HG02973 (cell line): ENCODE results near the gene ARL5B.

Experiments used
- ATAC-seq: cut with Tn5 transposase; IDR thresholded peaks from one replicate; pipeline ENCODE4 v1.9.1; 2021; ENCODE audit warnings: moderate library complexity; ENCODE audit not compliant: unreplicated experiment

ARL5B gene

DNA sequence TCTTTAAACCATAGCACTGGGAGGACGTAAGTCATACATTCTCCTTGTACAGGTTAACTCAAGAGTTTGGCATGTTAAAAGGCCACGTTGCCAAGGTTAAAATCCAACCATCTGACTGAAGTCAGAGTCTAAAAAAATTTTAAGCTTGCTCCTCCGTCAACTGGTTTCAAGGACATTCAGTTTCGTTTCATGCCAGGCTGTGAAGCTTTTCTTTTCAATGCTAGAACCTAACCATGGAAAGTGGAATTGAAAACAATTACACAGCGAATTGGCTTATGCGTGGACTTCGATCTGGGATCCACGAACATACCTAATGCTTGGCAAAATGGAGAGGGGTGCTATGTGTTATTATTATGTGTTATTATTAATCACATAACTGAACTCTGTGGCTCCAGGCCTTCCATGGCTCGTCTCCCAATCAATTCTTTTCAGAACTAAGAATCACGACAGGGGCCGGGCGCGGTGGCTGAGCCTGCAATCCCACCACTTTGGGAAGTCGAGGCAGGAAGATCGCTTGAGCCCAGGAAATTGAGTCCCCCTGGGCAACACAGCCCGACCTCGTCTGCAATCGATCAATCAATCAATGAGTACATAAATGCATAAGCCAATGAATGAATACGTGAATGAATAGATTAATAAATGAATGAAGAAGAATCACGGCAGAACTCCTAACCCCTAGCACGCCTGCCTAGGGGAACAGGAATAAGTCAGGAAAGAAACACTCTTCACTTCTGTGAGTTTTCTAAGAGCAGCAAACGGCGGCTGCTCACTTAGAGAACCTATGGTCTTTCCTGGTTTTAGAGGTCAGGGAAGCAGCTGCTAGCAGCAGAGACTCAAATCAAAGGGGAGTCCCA is 733 bp upstream of the ARL5B start:
- ATAC-seq = no peak

GRCh38 chr10:18659819-18660535 is 746 bp downstream of the ARL5B start:
- ATAC-seq = peak; percentile 14

- no peak for ATAC-seq
Measured at GRCh38 chr10:18660816-18661431, 1.7 kb downstream of the ARL5B start.

GRCh38 chr10:18664841-18665478 is 5.7 kb downstream of the ARL5B start:
- ATAC-seq = no peak

GRCh38 chr10:18665815-18666558 is 6.8 kb downstream of the ARL5B start:
- ATAC-seq = no peak

GRCh38 chr10:18666810-18667209 is 7.6 kb downstream of the ARL5B start:
- ATAC-seq = no peak

- no peak for ATAC-seq
Measured at GRCh38 chr10:18668026-18668425, 8.8 kb downstream of the ARL5B start.

DNA sequence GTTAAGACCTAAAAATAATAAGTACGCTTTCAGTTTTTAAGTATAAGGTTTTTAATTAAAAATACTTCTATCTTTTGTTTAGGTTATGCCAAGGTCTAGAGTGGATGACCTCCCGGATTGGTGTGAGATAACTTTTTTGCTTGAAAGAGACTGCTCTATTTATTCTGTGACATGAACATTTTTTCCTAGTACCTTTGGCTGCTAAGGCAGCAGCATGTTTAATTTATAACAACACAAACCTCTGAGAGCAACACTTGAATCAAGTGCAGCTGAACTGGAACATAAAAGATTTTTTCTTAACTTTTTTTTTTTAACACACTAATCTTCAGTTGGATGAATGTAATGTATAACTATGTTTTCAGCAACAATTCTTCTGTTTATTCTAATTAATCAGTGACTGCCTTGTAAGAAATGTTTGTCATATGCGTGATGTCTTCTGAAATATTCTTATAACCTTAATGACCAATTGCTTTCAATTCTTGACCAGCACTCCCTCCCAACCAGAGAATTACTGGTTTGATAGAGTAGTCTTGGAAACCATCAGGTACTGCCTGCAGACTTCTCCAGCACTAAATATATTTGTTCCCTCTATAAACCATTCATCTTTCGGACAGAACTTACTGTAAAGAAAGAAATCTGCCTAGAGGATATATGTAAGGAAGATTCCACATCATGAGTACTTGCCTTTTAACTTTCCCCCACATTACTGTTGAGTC is 16.0 kb downstream of the ARL5B start:
- no peak for ATAC-seq

DNA sequence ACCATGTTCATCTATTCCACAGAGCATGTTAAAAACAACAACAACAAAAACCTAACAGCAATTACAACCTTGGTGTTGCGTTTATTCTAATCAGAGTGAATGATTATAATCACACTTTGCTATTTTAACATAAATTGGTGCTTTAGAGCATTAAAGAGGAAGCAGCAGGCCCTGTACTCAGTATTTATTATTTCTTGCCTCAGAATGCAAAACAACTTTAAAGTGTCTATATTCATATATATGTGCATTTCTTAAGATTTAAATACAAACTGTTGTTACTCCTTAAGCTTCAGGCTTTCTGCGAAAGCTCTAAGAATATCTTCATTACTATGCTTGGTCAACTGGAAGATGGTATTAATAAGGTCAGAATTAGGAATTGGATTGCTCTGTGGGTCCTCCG is 21.5 kb downstream of the ARL5B start:
- ATAC-seq = no peak

DNA sequence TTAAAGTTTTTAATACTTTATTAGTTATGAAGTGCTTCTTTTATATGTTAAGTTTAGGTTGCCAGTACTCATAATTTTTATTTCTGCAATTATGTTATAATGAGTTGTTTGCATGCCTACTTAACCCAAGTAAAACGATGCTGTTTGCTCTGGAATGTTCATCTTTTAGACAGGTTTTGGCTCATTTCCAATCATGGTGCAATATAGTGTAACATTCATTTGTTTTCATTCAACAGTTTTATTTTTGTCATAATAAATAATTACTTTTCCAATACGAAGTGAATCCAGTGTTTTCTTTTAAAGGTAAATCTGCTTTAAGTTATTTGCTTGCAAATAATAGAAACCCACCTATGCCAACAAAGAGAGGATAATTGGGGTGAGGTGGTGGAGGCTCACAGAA is 22.1 kb downstream of the ARL5B start:
- ATAC-seq = no peak

DNA sequence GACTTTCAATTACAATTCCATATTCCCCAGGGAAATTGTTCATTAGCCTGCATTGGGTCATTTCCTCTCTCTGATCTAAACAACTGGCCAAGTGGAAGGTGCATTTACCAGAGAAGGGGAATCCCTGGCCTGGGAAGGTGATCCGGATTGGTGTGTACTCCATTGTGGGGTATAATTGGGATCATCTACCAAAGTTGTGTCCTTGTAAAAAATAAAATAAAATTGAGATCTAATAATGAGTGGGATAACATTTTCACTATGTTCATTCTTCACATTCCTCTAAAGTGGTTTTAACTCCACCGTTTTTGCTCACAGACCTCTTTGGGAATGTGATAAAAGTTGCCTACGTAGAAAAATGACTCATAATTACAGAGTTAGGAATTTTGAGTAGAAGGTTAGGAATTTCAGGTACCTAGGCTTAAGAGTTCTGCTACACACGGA is 22.8 kb downstream of the ARL5B start:
- no peak for ATAC-seq

DNA sequence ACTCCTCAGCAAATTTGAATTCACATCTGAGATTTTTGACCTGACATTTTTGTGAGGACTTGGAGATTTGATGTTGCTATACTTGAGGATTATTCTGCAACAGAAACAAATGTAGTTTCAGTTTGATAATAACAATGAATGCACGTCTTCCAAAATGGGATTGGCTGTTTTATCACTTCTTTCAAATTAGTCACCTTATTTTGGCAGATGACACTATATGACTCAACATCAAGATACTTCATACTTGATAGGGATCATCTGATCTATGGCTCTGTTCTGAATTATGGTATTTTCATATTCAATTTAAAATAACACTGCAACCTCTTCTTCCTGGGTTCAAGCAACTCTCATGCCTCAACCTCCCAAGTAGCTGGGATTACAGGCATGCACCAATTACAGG is 24.2 kb downstream of the ARL5B start:
- no peak for ATAC-seq

GRCh38 chr10:18684416-18684815 is 25.2 kb downstream of the ARL5B start:
- no peak for ATAC-seq

GRCh38 chr10:18684953-18685352 is 25.7 kb downstream of the ARL5B start:
- no peak for ATAC-seq

GRCh38 chr10:18685555-18685954 is 26.3 kb downstream of the ARL5B start:
- ATAC-seq = no peak

GRCh38 chr10:18687195-18687594 is 28.0 kb downstream of the ARL5B start:
- ATAC-seq = no peak

GRCh38 chr10:18687706-18688105 is 28.5 kb downstream of the ARL5B start:
- ATAC-seq = no peak

- no peak for ATAC-seq
Measured at GRCh38 chr10:18689498-18689897, 30.3 kb downstream of the ARL5B start.

- no peak for ATAC-seq
Measured at GRCh38 chr10:18690541-18690940, 31.3 kb downstream of the ARL5B start.
